IPS-NIHi11 (cell line): ENCODE results near the gene CNTRL.
"Not testable (repeated sequence)": the region's sequence is repeated elsewhere in the genome, so short reads cannot be mapped to it uniquely, and the experiment has no call there.

Experiments used
- DNase-seq: peaks from one replicate; pipeline ENCODE4 v3.0.0; 2012; ENCODE audit warnings: mixed read lengths, low spot score

CNTRL gene

GRCh38 chr9:121074370-121075250 lies at the start of gene CNTRL:
Gene CNTRL, plus strand, starts transcription at chr9:121074955. Its CDS starts 13,372 bp downstream, at chr9:121088327.
- DNase-seq, result peak; percentile 88

- DNase-seq, result no peak
Measured at GRCh38 chr9:121026260-121026691, 48.5 kb upstream of the CNTRL start.

DNA sequence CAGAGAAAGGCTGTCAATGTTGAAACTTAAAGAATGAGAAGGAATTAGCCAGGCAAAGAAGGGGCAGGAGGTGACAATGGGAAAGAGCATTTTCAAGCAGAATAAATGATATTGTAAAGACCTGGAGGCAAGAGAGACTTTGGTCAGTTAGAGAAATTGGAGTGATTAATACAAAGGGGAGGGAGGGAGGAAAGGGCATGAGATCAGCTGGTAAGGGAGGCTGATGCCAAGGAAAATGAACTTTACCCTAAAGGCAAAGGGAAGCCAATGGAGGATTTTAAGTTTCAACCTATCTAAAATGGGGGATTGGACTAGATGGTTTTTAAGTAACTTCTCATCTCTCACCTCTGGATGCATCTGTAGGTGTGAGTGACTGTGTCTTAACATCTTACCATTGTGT lies 48.0 kb upstream of the CNTRL start:
- no peak for DNase-seq

DNA sequence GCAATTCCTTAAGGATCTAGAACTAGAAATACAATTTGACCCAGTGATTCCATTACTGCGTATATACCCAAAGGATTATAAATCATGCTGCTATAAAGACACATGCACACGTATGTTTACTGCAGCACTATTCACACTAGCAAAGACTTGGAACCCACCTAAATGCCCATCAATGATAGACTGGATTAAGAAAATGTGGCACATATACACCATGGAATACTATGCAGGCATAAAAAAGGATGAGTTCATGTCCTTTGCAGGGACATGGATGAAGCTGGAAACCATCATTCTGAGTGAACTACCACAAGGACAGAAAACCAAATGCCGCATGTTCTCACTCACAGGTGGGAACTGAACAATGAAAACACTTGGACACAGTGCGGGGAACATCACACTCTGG lies 46.5 kb upstream of the CNTRL start:
- not testable (repeated sequence) for DNase-seq

GRCh38 chr9:121029469-121029868 lies 45.3 kb upstream of the CNTRL start:
- DNase-seq, result no peak

GRCh38 chr9:121034529-121034928 lies 40.2 kb upstream of the CNTRL start:
- DNase-seq, result no peak

DNA sequence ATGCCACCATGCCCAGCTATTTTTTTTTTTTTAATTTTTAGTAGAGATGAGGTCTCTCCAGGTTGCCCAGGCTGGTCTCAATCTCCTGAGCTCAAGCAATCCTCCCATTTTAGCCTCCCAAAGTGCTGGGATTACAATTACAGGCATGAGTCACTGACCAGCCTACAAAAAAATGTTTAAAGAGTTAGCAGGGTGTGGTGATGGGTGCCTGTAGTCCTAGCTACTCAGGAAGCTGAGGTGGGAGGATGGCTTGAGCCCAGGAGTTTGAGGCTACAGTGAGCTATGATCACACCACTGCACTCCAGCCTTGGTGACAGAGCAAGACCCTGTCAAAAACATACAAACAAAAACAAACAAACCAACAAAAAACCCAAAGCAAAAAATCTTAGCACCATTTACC lies 39.0 kb upstream of the CNTRL start:
- DNase-seq, result not testable (repeated sequence)

- no peak for DNase-seq
Measured at GRCh38 chr9:121038362-121038761, 36.4 kb upstream of the CNTRL start.

- DNase-seq, result no peak
Measured at GRCh38 chr9:121038804-121039203, 36.0 kb upstream of the CNTRL start.

- DNase-seq, result no peak
Measured at GRCh38 chr9:121048175-121048574, 26.6 kb upstream of the CNTRL start.

GRCh38 chr9:121048618-121049017 lies 26.1 kb upstream of the CNTRL start:
- no peak for DNase-seq

DNA sequence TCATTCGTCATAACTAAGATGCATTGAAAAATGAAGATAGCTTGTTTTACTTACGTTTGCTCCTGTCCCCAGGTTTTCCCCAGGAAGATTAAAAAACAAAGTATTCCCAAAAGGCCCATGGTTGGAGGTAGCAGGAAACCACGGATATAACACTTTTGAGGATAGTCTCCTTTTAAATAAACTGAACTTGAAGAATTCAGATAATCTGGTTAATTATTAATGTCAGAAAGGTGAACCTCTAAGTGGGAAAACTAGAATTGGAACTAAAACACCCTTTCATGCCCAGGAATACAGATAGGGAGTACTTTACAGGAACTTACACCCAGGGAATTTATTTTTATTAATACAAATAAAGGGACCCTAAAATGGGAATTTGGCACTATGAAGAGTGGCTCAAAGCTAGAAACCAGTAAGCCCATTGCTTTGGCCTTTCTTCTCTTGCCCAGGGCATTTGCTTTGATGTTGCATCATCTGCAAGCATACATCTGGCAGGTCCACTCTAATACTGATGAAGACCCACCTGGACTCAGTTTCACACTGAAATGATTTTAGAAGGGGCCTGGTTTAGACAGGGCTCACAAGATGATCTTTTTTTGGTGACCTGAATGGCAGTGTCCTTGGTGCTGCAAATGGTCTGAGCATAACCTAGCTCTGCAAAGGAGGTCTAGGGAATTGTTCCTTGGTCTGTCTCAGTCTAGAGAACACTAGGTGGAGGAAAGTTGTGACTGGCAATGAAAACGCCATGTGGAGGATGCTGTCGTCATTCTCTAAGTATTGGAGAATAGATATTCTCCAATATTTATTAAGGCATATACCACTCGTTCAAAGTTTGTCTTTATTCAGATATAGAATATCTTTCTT lies 24.4 kb upstream of the CNTRL start, which contains the start of gene C5:
Gene C5, minus strand, starts transcription at position 148 of the 861 bp plus-strand sequence. Its CDS starts 29 bp downstream, at position 119.
- DNase-seq, result no peak

DNA sequence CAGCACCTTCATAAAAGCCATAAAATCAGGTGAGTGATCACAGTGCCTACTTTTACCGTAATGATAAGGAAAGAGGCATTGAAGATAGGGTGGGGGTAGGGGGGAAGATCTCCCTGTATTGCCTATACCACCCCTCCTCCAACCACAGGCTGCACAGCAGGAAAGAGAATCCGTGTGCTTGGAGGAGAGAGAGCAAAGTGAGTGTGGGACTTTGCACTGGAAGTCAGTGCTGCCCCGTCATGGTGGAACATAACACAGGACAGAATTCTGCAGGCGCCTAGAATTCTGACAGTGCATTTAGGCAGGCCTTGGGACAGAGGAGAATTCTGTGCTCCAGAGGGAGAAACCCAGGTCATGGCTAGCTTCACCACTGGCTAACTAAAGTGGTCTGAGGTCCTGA lies 21.2 kb upstream of the CNTRL start:
- no peak for DNase-seq

GRCh38 chr9:121055642-121056143 lies 19.1 kb upstream of the CNTRL start:
- peak; percentile 71 for DNase-seq

DNA sequence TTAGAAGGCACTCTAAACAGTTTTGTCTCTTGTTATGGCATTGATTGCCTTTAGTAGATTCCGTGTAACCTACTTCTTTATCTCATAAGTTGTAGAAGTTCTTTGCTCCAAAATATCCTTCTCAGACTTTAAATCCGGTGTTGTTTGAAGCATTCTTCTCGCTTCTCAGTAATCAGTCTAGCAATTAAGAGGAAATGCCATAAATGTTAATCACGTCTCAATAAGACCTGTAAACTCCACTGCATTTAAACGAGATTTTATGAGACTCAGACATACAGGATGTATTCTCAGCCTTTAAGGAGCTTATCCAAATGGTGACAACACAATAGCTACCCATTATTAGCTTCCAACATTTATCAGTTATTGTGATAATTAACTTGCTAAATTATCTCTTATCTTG lies 16.9 kb upstream of the CNTRL start:
- no peak for DNase-seq

DNA sequence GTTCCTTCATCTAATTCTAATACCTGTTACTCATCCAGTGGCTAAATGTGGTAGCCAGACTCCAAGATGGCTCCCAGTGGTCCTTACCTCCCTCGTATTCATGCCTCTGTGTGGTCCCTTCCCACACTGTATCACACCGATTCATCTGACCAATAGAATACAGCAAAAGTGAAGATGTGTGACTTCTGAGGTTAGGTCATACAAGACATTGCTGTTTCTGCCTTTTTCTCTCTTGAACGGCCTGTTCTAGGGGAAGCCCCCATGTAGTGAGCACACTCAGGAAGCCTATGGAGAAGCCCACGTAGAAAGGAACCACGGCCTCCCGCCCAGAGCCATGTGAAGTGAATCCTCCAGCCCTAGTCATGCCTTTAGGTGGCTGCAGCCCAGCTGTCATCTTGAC lies 15.2 kb upstream of the CNTRL start:
- no peak for DNase-seq

DNA sequence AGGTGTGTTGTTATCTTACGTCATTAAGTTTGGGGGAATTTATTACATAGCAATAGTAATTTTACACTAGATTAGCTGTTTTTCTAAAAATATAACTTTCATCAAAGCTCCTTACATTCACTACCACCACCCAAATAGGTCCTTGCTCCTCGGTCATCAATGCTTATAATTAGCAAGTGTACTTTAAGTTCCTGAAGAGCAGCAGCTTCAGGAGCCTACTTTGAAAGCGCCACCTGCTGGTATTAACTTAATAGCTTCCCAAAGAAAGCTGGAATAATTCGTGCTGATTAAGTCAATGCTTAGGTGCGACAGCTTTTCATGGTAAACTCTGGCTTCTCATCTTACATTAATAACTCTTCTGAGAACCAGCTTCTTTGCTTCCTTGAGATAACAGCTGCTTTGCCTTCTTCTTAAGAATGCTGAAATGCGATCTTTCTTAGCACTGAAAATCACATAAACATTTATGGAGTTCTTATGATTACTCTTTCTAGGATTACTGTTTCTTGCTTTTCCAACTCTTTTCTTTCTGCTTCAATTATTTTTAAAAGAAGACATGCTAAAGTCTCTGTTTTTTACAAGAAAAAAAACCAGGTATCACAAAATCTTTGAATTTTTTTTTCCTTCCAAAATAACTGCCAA lies 14.6 kb upstream of the CNTRL start:
- peak; percentile 73 for DNase-seq

DNA sequence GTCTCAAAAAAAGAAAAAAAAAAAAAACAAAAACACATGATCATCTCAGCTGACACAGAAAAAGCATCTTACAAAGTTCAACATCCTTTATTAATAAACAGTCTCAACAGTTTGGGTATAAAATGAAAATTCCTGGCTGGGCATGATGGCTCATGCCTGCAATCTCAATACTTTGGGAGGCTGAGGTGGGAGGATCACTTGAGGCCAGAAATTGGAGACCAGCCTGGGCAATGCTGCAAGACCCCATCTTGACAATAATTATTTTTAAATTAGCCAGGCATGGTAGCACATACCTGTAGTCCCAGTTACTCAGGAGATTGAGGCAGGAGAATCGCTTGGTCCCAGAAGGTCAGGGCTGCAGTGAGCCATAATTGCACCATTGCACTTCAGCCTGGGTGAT lies 7.9 kb upstream of the CNTRL start:
- DNase-seq, result no peak

GRCh38 chr9:121067640-121068039 lies 7.1 kb upstream of the CNTRL start:
- no peak for DNase-seq

- no peak for DNase-seq
Measured at GRCh38 chr9:121069396-121069795, 5.4 kb upstream of the CNTRL start.

GRCh38 chr9:121071370-121071755 lies 3.4 kb upstream of the CNTRL start:
- no peak for DNase-seq

DNA sequence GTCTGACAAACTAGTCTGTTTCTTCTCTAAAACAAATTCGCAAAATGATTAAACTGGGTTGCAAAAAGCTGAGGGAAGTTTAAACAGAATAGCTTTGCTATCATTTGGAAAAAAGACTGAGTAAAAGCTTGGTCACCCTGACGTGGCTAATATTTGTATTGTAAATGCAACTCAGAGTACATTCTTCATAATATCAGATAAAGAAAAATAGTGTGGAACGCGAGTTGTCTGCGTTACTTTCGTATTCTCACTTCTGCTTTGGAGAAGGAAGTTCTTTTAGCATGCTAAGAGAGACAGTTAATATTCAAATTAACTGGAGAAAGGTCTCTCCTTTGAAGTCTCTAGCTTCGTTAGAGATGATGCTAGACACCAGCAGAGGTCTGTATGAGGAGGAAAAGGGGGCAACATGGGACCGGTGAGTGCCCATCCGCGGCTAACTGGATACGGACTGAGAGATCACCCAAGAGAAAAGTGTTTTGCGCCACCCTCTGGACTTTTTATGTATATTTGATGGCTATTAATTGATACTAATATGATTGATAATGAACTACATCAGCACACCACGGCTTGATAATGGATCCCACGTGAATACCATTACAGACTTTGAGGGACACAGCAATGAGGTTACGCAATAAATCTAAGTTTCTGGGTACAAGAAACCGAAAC lies 2.9 kb upstream of the CNTRL start:
- DNase-seq, result no peak
